SK-N-SH treated with all-trans-retinoic acid at 6 μM for 48 hours (cell line): Measurements from ENCODE around the gene TRIM47.

ENCODE experiments used
- ATAC-seq: fragments of 200-7000 bp; cut with Tn5 transposase; 3 replicates; pipeline ENCODE4 v1.9.1; 2020; ENCODE audit warnings: mild to moderate bottlenecking, moderate library complexity
- ARNTL ChIP-seq: fragments of 450-650 bp; formaldehyde crosslinking; IDR thresholded peaks from 2 replicates; pipeline ENCODE4 v1.5.0; 2020; ENCODE audit warnings: low read depth, mild to moderate bottlenecking, moderate library complexity, borderline replicate concordance
- BACH2 ChIP-seq: fragments of 250-450 bp; sonication (Bioruptor Pico); IDR thresholded peaks from 2 replicates; pipeline ENCODE4 v1.9.0; 2021; ENCODE audit warnings: mild to moderate bottlenecking, borderline replicate concordance
- CREB5 ChIP-seq: fragments of 250-450 bp; sonication (Bioruptor Pico); IDR thresholded peaks from 2 replicates; pipeline ENCODE4 v1.5.1; 2020; ENCODE audit warnings: low read depth, mild to moderate bottlenecking, moderate library complexity
- CSDC2 ChIP-seq: fragments of 250-450 bp; sonication (Bioruptor Pico); IDR thresholded peaks from 2 replicates; pipeline ENCODE4 v1.5.0; 2020; ENCODE audit warnings: mild to moderate bottlenecking, moderate library complexity
- CSRNP3 ChIP-seq: fragments of 250-450 bp; sonication (Bioruptor Pico); IDR thresholded peaks from 2 replicates; pipeline ENCODE4 v1.5.1; 2021; ENCODE audit warnings: mild to moderate bottlenecking, moderate library complexity
- GLIS3 ChIP-seq: fragments of 250-450 bp; sonication (Bioruptor Pico); IDR thresholded peaks from 2 replicates; pipeline ENCODE4 v1.5.0; 2020; ENCODE audit warnings: mild to moderate bottlenecking, moderate library complexity
- ISL1 ChIP-seq: fragments of 250-450 bp; sonication (Bioruptor Pico); IDR thresholded peaks from 2 replicates; pipeline ENCODE4 v2.1.2; 2022; ENCODE audit warnings: mild to moderate bottlenecking, moderate library complexity
- OSR1 ChIP-seq: fragments of 250-450 bp; sonication (Bioruptor Pico); IDR thresholded peaks from 2 replicates; pipeline ENCODE4 v1.8.0; 2022; ENCODE audit warnings: moderate library complexity, mild to moderate bottlenecking, inconsistent platforms
- PATZ1 ChIP-seq: fragments of 250-450 bp; sonication (Bioruptor Pico); IDR thresholded peaks from 2 replicates; pipeline ENCODE4 v1.8.0; 2020; ENCODE audit warnings: mild to moderate bottlenecking, moderate library complexity, borderline replicate concordance
- POU6F1 ChIP-seq: fragments of 250-450 bp; sonication (Bioruptor Pico); IDR thresholded peaks from 2 replicates; pipeline ENCODE4 v1.8.0; 2021; ENCODE audit warnings: low read depth, mild to moderate bottlenecking, moderate library complexity, borderline replicate concordance
- PPARA ChIP-seq: fragments of 250-450 bp; sonication (Bioruptor Pico); IDR thresholded peaks from 2 replicates; pipeline ENCODE4 v1.5.0; 2020; ENCODE audit warnings: mild to moderate bottlenecking, borderline replicate concordance
- SNAI2 ChIP-seq: fragments of 250-450 bp; sonication (Bioruptor Pico); IDR thresholded peaks from 2 replicates; pipeline ENCODE4 v1.5.0; 2020; ENCODE audit warnings: mild to moderate bottlenecking, moderate library complexity
- TCF4 ChIP-seq: fragments of 250-450 bp; sonication (Bioruptor Pico); IDR thresholded peaks from 2 replicates; pipeline ENCODE4 v1.8.0; 2021; ENCODE audit warnings: mild to moderate bottlenecking, moderate library complexity, borderline replicate concordance
- TOX ChIP-seq: fragments of 250-450 bp; sonication (Bioruptor Pico); IDR thresholded peaks from 2 replicates; pipeline ENCODE4 v1.8.0; 2021; ENCODE audit warnings: mild to moderate bottlenecking, moderate library complexity, borderline replicate concordance
- TSHZ2 ChIP-seq: fragments of 250-450 bp; sonication (Bioruptor Pico); IDR thresholded peaks from 2 replicates; pipeline ENCODE4 v1.5.0; 2020; ENCODE audit warnings: mild to moderate bottlenecking, moderate library complexity
- ZC3H10 ChIP-seq: fragments of 250-450 bp; sonication (Bioruptor Pico); IDR thresholded peaks from 2 replicates; pipeline ENCODE4 v1.5.1; 2021; ENCODE audit warnings: mild to moderate bottlenecking, moderate library complexity
- ZFP3 ChIP-seq: fragments of 250-450 bp; sonication (Bioruptor Pico); IDR thresholded peaks from 2 replicates; pipeline ENCODE4 v1.5.0; 2020; ENCODE audit warnings: mild to moderate bottlenecking, moderate library complexity
- ZFP30 ChIP-seq: fragments of 450-650 bp; formaldehyde crosslinking; IDR thresholded peaks from 2 replicates; pipeline ENCODE4 v1.5.0; 2022; ENCODE audit warnings: mild to moderate bottlenecking, moderate library complexity
- ZNF565 ChIP-seq: fragments of 450-650 bp; formaldehyde crosslinking; conservative IDR thresholded peaks from 2 replicates; pipeline ENCODE4 v1.5.0; 2020; ENCODE audit warnings: low read depth, mild to moderate bottlenecking, moderate library complexity
- ZNF70 ChIP-seq: fragments of 450-650 bp; formaldehyde crosslinking; IDR thresholded peaks from 2 replicates; pipeline ENCODE4 v1.5.0; 2020; ENCODE audit warnings: mild to moderate bottlenecking, moderate library complexity
- ZNF8 ChIP-seq: fragments of 450-650 bp; formaldehyde crosslinking; IDR thresholded peaks from 2 replicates; pipeline ENCODE4 v1.5.0; 2020; ENCODE audit warnings: mild to moderate bottlenecking, moderate library complexity

The TRIM47 gene

GRCh38 chr17:75921596-75921995 is 43.2 kb upstream of the TRIM47 start (continued):
- TF ChIP-seq TOX (CRISPR knock-in tag) = no peak

GRCh38 chr17:75920045-75920560 is 41.7 kb upstream of the TRIM47 start:
- TF ChIP-seq CSRNP3 (CRISPR knock-in tag) (no peak), OSR1 (CRISPR knock-in tag) (no peak), ZNF70 (CRISPR knock-in tag) (no peak), TOX (CRISPR knock-in tag) (no peak), ARNTL (CRISPR knock-in tag) (no peak), CREB5 (CRISPR knock-in tag) (no peak), PPARA (CRISPR knock-in tag) (no peak), BACH2 (CRISPR knock-in tag) (no peak), PATZ1 (no peak), ISL1 (CRISPR knock-in tag) (no peak), GLIS3 (CRISPR knock-in tag) (no peak), POU6F1 (CRISPR knock-in tag) (no peak), SNAI2 (CRISPR knock-in tag) (no peak), ZFP3 (no peak), CSDC2 (no peak), TSHZ2 (CRISPR knock-in tag) (no peak), ZNF8 (CRISPR knock-in tag) (no peak), ZNF565 (CRISPR knock-in tag) (no peak)
- ATAC-seq = no peak

GRCh38 chr17:75919611-75920010 is 41.2 kb upstream of the TRIM47 start:
- no peak for ATAC-seq
- TF ChIP-seq TCF4 (CRISPR knock-in tag) = no peak
- TF ChIP-seq OSR1 (CRISPR knock-in tag) = no peak
- no peak for TF ChIP-seq ISL1 (CRISPR knock-in tag)
- no peak for TF ChIP-seq ZNF8 (CRISPR knock-in tag)
- no peak for TF ChIP-seq TOX (CRISPR knock-in tag)
- no peak for TF ChIP-seq ZNF70 (CRISPR knock-in tag)
- no peak for TF ChIP-seq ARNTL (CRISPR knock-in tag)
- TF ChIP-seq ZFP3 = no peak
- TF ChIP-seq BACH2 (CRISPR knock-in tag) = no peak
- TF ChIP-seq POU6F1 (CRISPR knock-in tag) = no peak
- no peak for TF ChIP-seq GLIS3 (CRISPR knock-in tag)
- no peak for TF ChIP-seq TSHZ2 (CRISPR knock-in tag)
- no peak for TF ChIP-seq ZC3H10 (CRISPR knock-in tag)
- no peak for TF ChIP-seq ZFP30 (CRISPR knock-in tag)
- no peak for TF ChIP-seq PPARA (CRISPR knock-in tag)
- no peak for TF ChIP-seq PATZ1
